ENCODE data around the gene ZC2HC1C. TPM values are rescaled to one million over a fixed set of nuclear protein-coding genes. Genes with fewer than 3 reads are reported as not detected.

The ZC2HC1C gene
- total RNA-seq, 1 experiment from 2014 or later: 1.4 TPM

DNA sequence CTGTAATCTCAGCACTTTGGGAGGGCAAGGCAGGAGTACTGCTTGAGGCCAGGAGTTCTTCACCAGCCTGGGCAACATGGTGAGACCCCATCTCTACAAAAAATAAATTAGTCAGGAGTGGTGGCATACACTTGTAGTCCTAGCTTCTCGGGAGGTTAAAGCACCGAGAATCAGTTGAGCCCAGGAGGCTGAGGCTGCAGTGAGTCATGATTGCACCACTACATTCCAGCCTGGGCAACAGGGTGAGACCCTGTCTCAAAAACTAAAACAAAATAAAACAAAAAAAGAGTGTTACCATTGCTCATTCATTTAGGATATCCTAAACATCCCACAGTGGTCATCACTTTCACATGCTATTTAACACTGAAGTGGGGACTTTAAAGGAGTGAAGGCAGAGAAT is 49.6 kb downstream of the ZC2HC1C start:
- Mint-ChIP-seq H3K27me3 (ENCODE audit: low read depth) (no peaks in the 10 kb centered on the region), H3K9me3 (no peaks in the 10 kb centered on the region), H3K4me3 (no peak overlapping the region), H3K36me3 (ENCODE audit: insufficient read depth in 1 of 3, low read depth in 3 of 3) (peaks cover 2 to 56% (median 46%) of the 10 kb centered on the region in 3 experiments; a peak in 6 of 7 replicates), H3K27ac (no peak overlapping the region), H3K4me1 (no peaks in the 10 kb centered on the region)
- Histone ChIP-seq H2BK5ac (ENCODE audit: insufficient read length, low read length) (no peak overlapping the region), H3K18ac (ENCODE audit: insufficient read length, low read depth, low read length) (no peak overlapping the region), H3K14ac (ENCODE audit: insufficient read depth, low read length) (no peak overlapping the region), H2BK20ac (ENCODE audit: low read depth, low read length, poor library complexity, severe bottlenecking) (no peak overlapping the region), H3K79me1 (ENCODE audit: insufficient read depth, low read depth, low read length, poor library complexity, severe bottlenecking) (no peaks in the 10 kb centered on the region), H3K23me2 (ENCODE audit: insufficient read length, low read depth, low read length, poor library complexity, severe bottlenecking) (no peaks in the 10 kb centered on the region), H2AK5ac (ENCODE audit: insufficient read length, low read length) (no peak overlapping the region), H4K8ac (replicated peaks; ENCODE audit: insufficient read length, low read depth, low read length) (no peak overlapping the region), H3K4me2 (ENCODE audit: insufficient read depth, insufficient read length, low read length) (no peak overlapping the region), H3K4me1 (ENCODE audit: insufficient read depth, low read length) (no peaks in the 10 kb centered on the region), H3K9ac (ENCODE audit: extremely low read depth, insufficient read length, low read length) (no peak overlapping the region), H3K23ac (ENCODE audit: insufficient read length, low read depth, low read length) (no peak overlapping the region), H2BK12ac (ENCODE audit: insufficient read length, low read depth, low read length) (no peak overlapping the region), H2AFZ (ENCODE audit: low read length) (no peak overlapping the region), H4K5ac (ENCODE audit: insufficient read length, low read depth, low read length) (no peak overlapping the region), H3K79me2 (ENCODE audit: insufficient read depth, low read length) (no peaks in the 10 kb centered on the region), H3K9me3 (ENCODE audit: control insufficient read depth, low read depth, low read length) (no peaks in the 10 kb centered on the region), H4K20me1 (ENCODE audit: control insufficient read depth, insufficient read depth, insufficient read length) (no peaks in the 10 kb centered on the region), H4K91ac (ENCODE audit: insufficient read length, low read depth, low read length) (no peak overlapping the region), H2BK15ac (ENCODE audit: low read depth, low read length) (no peak overlapping the region), H3K27ac (ENCODE audit: insufficient read length, low read depth, low read length) (no peak overlapping the region), H2BK120ac (ENCODE audit: low read depth, low read length, poor library complexity, severe bottlenecking) (no peak overlapping the region), H3K4ac (ENCODE audit: low read depth, low read length) (no peak overlapping the region), H3K27me3 (ENCODE audit: insufficient read depth, low read length) (no peaks in the 10 kb centered on the region), H3T11ph (ENCODE audit: low read length) (no peak overlapping the region), H3K56ac (ENCODE audit: insufficient read length, low read depth, low read length) (no peak overlapping the region)
- no CpG with 5 or more reads among the region's 2 CpGs for WGBS (ENCODE audit: extremely low coverage, insufficient read length, low lambda C conversion rate)
- DNase-seq: no peak
- TF ChIP-seq, protein P1, sequence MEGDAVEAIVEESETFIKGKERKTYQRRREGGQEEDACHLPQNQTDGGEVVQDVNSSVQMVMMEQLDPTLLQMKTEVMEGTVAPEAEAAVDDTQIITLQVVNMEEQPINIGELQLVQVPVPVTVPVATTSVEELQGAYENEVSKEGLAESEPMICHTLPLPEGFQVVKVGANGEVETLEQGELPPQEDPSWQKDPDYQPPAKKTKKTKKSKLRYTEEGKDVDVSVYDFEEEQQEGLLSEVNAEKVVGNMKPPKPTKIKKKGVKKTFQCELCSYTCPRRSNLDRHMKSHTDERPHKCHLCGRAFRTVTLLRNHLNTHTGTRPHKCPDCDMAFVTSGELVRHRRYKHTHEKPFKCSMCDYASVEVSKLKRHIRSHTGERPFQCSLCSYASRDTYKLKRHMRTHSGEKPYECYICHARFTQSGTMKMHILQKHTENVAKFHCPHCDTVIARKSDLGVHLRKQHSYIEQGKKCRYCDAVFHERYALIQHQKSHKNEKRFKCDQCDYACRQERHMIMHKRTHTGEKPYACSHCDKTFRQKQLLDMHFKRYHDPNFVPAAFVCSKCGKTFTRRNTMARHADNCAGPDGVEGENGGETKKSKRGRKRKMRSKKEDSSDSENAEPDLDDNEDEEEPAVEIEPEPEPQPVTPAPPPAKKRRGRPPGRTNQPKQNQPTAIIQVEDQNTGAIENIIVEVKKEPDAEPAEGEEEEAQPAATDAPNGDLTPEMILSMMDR (conservative IDR thresholded peaks at IDR 0.05): no peak
